ENCODE measurements around the gene ECEL1. TPM values are rescaled to one million over a fixed set of nuclear protein-coding genes. Genes with fewer than 3 reads are reported as not detected.
A peak's percentile ranks its signal among the peaks of the same experiment; 100 is the strongest.

The ECEL1 gene
- total RNA-seq, 1 experiment from 2014 or later, result 23.3 TPM

DNA sequence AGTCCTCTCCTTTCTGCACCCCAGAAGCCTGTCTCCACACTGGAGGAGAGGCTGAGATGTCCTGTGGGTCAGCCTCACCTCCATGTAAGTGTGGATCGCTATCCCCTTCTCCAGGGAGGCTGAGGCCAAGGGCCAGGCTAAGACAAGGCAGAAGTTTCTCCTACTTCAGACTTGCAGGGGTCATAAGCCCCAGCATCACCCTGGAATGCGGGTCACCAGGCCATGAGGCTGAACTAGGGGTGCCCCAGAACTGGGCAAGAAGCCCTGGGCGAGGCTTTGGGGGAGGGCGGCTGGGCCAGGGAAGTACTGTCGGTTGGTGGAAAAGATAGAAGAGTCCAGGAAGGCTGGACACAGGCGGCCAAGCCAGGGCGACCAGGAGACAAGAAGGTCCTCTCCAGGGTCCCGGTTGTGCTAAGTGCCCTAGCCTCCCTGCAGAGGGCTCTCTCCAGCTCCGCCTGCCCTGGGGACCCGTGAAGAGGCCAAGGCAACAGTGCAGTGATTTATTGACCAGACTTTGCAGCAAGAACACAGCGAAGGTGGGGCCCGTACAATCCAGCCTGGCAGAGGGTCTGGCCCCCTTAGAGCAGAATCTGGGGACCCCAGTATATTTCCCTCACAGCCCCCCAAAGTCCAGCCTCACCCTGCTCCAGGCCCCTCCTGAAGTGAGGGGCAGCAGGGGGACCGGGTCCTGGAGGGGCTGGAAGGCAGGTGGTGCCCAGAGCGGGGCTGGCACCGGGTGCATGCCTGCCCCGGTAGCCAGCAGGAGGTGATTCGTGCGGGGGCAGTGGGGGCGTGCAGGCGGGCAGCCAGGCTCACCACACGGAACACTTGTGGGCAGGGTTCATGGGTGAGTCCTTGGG, 8.1 kb downstream of the ECEL1 start (continued):
- TF ChIP-seq, protein P1, sequence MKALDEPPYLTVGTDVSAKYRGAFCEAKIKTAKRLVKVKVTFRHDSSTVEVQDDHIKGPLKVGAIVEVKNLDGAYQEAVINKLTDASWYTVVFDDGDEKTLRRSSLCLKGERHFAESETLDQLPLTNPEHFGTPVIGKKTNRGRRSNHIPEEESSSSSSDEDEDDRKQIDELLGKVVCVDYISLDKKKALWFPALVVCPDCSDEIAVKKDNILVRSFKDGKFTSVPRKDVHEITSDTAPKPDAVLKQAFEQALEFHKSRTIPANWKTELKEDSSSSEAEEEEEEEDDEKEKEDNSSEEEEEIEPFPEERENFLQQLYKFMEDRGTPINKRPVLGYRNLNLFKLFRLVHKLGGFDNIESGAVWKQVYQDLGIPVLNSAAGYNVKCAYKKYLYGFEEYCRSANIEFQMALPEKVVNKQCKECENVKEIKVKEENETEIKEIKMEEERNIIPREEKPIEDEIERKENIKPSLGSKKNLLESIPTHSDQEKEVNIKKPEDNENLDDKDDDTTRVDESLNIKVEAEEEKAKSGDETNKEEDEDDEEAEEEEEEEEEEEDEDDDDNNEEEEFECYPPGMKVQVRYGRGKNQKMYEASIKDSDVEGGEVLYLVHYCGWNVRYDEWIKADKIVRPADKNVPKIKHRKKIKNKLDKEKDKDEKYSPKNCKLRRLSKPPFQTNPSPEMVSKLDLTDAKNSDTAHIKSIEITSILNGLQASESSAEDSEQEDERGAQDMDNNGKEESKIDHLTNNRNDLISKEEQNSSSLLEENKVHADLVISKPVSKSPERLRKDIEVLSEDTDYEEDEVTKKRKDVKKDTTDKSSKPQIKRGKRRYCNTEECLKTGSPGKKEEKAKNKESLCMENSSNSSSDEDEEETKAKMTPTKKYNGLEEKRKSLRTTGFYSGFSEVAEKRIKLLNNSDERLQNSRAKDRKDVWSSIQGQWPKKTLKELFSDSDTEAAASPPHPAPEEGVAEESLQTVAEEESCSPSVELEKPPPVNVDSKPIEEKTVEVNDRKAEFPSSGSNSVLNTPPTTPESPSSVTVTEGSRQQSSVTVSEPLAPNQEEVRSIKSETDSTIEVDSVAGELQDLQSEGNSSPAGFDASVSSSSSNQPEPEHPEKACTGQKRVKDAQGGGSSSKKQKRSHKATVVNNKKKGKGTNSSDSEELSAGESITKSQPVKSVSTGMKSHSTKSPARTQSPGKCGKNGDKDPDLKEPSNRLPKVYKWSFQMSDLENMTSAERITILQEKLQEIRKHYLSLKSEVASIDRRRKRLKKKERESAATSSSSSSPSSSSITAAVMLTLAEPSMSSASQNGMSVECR (CRISPR knock-in tag; IDR thresholded peaks at IDR 0.05; ENCODE audit: borderline replicate concordance), result no peak
- TF ChIP-seq GTF2I (CRISPR knock-in tag; conservative IDR thresholded peaks at IDR 0.05), result no peak
- TF ChIP-seq, protein P2, sequence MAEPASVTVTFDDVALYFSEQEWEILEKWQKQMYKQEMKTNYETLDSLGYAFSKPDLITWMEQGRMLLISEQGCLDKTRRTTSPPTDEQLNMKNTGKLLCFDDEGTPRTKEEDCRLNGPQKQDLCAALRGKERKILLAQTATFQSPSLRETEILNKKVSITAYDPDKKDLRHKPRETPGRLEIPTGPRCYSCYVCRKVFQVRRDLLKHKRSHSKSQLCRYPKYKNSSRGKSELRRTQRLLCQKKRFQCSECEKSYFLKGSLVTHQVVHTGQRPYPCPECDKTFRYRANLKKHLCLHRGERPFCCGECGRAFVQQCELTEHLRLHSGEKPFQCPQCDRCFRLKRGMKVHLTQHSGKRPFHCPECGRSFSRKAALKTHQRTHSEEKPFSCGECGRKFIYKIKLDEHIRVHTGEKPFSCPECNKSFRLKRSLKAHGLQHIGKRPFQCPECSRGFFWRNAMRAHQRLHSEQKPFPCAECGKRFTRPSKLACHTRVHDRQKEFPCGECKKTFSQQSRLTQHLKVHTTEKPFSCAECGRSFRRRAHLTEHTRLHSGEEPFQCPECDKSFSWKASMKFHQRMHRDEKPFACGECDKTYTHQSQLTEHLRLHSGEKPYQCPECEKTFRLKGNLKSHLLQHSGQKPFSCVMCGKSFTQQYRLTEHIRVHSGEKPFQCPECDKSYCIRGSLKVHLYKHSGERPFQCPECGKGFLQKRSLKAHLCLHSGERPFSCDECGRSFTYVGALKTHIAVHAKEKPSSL (CRISPR knock-in tag; conservative IDR thresholded peaks at IDR 0.05), result no peak
- no peak for TF ChIP-seq SOX15 (CRISPR knock-in tag; IDR thresholded peaks at IDR 0.05)

DNA sequence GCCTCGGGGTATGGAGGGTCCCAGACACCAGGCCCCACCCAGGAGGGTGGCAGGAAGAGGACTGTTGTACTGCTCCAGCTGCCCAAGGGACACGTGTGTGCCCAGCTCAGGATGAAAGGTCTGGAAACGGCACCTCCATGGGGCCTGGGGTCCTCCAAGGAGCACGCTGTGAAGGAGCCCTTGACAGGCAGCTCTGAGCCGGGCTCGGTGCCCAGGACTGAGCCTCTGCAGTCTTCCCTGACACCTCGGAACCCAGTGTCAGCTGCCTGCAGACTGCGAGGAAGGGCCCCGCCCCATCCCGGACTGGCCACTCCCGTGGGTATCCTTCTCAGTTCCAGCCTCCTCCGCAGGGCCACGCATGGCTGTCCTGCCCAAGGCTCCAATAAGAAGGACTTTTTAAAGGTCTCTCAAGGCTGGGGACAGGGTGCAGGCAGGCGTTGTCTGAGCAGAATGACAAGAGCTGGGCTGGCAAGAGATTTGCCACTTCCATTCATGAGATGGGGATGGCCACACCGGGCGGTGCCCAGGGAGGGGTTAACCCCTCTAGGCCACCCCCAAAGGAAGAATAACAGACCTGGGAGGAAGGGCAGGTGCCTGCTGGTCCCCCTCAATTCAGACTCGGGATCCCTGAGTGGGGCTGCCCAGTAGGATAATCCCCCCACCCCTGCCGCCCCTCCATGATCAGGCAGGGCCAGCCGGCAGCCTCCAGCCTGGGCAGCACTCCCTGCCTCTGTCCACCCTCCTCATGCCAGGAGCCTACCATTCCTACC, 8.9 kb downstream of the ECEL1 start:
- no peak overlapping the region for H3K27ac Mint-ChIP-seq
- ATAC-seq, result no peak
- H3K27me3 Mint-ChIP-seq (ENCODE audit: low read depth), result peaks cover 9% of the 10 kb centered on the region
- H3K4me1 Mint-ChIP-seq, result peaks cover 4% of the 10 kb centered on the region
- H3K4me3 Mint-ChIP-seq, result no peak overlapping the region
- ChIA-PET POLR2A (interaction anchor here (0.5 kb wide), 1 partner anchor 1445 kb away, joined by 3 read pairs; no protein-coding TSS in a partner anchor), CTCF (interaction anchor here (0.5 to 4.0 kb wide), 4 partner anchors 32 to 45 kb away, joined by 3 to 23 read pairs (median 8); no protein-coding TSS in a partner anchor)
- H3K9me3 Mint-ChIP-seq, result no peaks in the 10 kb centered on the region
- TF ChIP-seq MYBL2 (CRISPR knock-in tag; IDR thresholded peaks at IDR 0.05), result no peak
- TF ChIP-seq, protein P3, sequence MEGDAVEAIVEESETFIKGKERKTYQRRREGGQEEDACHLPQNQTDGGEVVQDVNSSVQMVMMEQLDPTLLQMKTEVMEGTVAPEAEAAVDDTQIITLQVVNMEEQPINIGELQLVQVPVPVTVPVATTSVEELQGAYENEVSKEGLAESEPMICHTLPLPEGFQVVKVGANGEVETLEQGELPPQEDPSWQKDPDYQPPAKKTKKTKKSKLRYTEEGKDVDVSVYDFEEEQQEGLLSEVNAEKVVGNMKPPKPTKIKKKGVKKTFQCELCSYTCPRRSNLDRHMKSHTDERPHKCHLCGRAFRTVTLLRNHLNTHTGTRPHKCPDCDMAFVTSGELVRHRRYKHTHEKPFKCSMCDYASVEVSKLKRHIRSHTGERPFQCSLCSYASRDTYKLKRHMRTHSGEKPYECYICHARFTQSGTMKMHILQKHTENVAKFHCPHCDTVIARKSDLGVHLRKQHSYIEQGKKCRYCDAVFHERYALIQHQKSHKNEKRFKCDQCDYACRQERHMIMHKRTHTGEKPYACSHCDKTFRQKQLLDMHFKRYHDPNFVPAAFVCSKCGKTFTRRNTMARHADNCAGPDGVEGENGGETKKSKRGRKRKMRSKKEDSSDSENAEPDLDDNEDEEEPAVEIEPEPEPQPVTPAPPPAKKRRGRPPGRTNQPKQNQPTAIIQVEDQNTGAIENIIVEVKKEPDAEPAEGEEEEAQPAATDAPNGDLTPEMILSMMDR (IDR thresholded peaks at IDR 0.05), result no peak
- no peak for TF ChIP-seq IRF2 (CRISPR knock-in tag; IDR thresholded peaks at IDR 0.05; ENCODE audit: borderline replicate concordance, low read depth)
- TF ChIP-seq JAZF1 (CRISPR knock-in tag; IDR thresholded peaks at IDR 0.05), result no peak
- no peak for TF ChIP-seq NR3C1 (CRISPR knock-in tag; conservative IDR thresholded peaks at IDR 0.05; ENCODE audit: low read depth)
- no peaks in the 10 kb centered on the region for H3K36me3 Mint-ChIP-seq
- DNase-seq (ENCODE audit: low spot score), result no peak

DNA sequence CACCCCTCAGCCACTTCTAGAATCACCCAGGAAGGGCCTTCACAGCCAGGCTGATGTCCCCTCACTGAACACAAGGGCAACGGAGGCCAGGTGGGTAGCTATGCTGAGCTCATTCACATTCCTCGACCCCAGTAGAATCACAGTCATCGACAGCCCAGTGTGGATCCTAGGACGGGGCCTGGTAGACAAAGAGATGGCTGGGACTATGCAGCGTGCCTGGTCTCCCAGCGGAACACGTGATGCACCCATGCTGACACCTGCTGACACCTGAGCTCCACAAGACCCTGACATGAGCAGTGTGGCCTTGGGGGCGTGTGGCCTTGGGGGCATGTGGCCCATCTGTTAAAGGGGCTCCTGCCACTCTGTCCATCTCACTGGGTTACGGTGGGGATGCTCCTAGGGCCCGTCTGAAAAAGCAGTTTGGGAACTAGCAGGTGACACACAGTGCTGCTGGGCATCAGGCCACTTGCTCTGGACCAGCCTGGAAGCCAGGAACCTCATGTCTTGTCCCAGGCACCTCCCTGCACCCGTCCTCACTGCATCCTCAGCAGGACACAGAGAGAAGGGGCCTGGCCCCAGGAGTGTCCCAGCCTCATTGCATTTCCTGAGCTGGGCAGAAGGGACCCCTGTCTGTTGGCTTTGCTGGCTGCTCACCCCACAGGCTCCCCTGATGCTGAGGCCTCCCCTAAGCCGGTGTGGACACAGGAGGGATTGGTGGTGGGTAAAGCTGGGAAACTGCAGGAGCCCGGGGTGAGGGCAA, 9.7 kb downstream of the ECEL1 start:
- Mint-ChIP-seq H3K4me1 (peaks cover 4% of the 10 kb centered on the region), H3K36me3 (no peaks in the 10 kb centered on the region), H3K4me3 (no peak overlapping the region), H3K27ac (no peak overlapping the region), H3K27me3 (ENCODE audit: low read depth) (peaks cover 4% of the 10 kb centered on the region), H3K9me3 (no peaks in the 10 kb centered on the region)
- ChIA-PET CTCF (interaction anchor here (0.5 to 4.0 kb wide), 5 partner anchors 16 to 112 kb away, joined by 3 to 23 read pairs (median 5); no protein-coding TSS in a partner anchor), POLR2A (no interaction called here)
- DNase-seq (ENCODE audit: low spot score) (peak; percentile 9), ATAC-seq (0 out of 2 replicates have a peak, but pooled peaks have one; percentile 14)
- TF ChIP-seq ESRRA (CRISPR knock-in tag; IDR thresholded peaks at IDR 0.05; ENCODE audit: borderline replicate concordance) (no peak), CREB1 (CRISPR knock-in tag; IDR thresholded peaks at IDR 0.05) (no peak), ZNF671 (CRISPR knock-in tag; IDR thresholded peaks at IDR 0.05) (no peak), ZNF138 (CRISPR knock-in tag; conservative IDR thresholded peaks at IDR 0.05) (no peak), TEAD1 (CRISPR knock-in tag; IDR thresholded peaks at IDR 0.05) (no peak), FOXK1 (CRISPR knock-in tag; IDR thresholded peaks at IDR 0.05) (no peak), ATF1 (CRISPR knock-in tag; IDR thresholded peaks at IDR 0.05) (no peak), IRF2 (CRISPR knock-in tag; IDR thresholded peaks at IDR 0.05; ENCODE audit: borderline replicate concordance, low read depth) (no peak), NFATC4 (CRISPR knock-in tag; IDR thresholded peaks at IDR 0.05) (no peak), PRRX2 (CRISPR knock-in tag; IDR thresholded peaks at IDR 0.05) (no peak)
- TF ChIP-seq, protein P4, sequence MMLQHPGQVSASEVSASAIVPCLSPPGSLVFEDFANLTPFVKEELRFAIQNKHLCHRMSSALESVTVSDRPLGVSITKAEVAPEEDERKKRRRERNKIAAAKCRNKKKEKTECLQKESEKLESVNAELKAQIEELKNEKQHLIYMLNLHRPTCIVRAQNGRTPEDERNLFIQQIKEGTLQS (CRISPR knock-in tag; conservative IDR thresholded peaks at IDR 0.05), result no peak
- TF ChIP-seq, protein P5, sequence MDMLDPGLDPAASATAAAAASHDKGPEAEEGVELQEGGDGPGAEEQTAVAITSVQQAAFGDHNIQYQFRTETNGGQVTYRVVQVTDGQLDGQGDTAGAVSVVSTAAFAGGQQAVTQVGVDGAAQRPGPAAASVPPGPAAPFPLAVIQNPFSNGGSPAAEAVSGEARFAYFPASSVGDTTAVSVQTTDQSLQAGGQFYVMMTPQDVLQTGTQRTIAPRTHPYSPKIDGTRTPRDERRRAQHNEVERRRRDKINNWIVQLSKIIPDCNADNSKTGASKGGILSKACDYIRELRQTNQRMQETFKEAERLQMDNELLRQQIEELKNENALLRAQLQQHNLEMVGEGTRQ (CRISPR knock-in tag; IDR thresholded peaks at IDR 0.05), result no peak
